ENCODE results near the gene IGSF23.
"Not testable (repeated sequence)": the region's sequence is repeated elsewhere in the genome, so short reads cannot be mapped to it uniquely, and the experiment has no call there.

Gene IGSF23

DNA sequence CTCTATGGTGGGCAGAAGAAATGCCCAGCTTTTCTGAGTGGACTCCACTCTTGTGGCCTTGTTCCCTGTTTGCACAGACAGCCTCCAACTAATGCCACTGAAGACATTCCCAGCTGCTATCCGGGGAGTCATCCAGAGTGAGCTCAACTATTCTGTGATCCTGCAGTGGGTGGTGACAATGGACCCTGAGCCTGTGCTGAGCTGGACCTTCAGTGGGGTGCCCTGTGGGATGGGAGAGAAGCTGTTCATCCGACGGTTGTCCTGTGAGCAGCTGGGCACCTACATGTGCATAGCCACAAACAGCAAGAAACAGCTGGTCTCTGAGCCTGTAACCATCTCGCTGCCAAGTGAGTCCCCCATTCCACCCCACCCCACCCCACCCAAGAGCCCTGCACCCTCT is 10.3 kb downstream of the IGSF23 start:
- no peak for DNase-seq
- H3K4me2 ChIP-seq (ENCODE audit: low read depth, low read length): no peak overlapping the region
- no peaks in the 10 kb centered on the region for H3K4me1 ChIP-seq (ENCODE audit: low read length)
- H3F3A ChIP-seq (ENCODE audit: insufficient read depth, low read length): no peaks in the 10 kb centered on the region
- no peaks in the 10 kb centered on the region for H4K20me1 ChIP-seq (ENCODE audit: insufficient read depth, low read length)
- H3K27me3 ChIP-seq (replicated peaks; ENCODE audit: insufficient read depth, low read length): peaks cover 4% of the 10 kb centered on the region
- H3K79me2 ChIP-seq (ENCODE audit: low read length): no peaks in the 10 kb centered on the region
- H3K9me3 ChIP-seq (replicated peaks; ENCODE audit: insufficient read depth, low read length): no peaks in the 10 kb centered on the region
- no peak overlapping the region for H2AFZ ChIP-seq (ENCODE audit: low read length)
- no peaks in the 10 kb centered on the region for H3K9me2 ChIP-seq (replicated peaks; ENCODE audit: insufficient read depth, low read length)
- TF ChIP-seq EZH2 (optimal IDR thresholded peaks at IDR 0.05; ENCODE audit: low read depth, low read length) (no peak), EZH2phosphoT487 (IDR thresholded peaks at IDR 0.05; ENCODE audit: low read length) (no peak)
- TF ChIP-seq, protein P1, sequence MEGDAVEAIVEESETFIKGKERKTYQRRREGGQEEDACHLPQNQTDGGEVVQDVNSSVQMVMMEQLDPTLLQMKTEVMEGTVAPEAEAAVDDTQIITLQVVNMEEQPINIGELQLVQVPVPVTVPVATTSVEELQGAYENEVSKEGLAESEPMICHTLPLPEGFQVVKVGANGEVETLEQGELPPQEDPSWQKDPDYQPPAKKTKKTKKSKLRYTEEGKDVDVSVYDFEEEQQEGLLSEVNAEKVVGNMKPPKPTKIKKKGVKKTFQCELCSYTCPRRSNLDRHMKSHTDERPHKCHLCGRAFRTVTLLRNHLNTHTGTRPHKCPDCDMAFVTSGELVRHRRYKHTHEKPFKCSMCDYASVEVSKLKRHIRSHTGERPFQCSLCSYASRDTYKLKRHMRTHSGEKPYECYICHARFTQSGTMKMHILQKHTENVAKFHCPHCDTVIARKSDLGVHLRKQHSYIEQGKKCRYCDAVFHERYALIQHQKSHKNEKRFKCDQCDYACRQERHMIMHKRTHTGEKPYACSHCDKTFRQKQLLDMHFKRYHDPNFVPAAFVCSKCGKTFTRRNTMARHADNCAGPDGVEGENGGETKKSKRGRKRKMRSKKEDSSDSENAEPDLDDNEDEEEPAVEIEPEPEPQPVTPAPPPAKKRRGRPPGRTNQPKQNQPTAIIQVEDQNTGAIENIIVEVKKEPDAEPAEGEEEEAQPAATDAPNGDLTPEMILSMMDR (IDR thresholded peaks at IDR 0.05; ENCODE audit: low read length): no peak
- no peak overlapping the region for H3K27ac ChIP-seq (ENCODE audit: low read length)
- H3K9ac ChIP-seq (ENCODE audit: low read length): no peak overlapping the region
- H3K4me3 ChIP-seq (ENCODE audit: low read length): no peak overlapping the region
- H3K36me3 ChIP-seq (replicated peaks; ENCODE audit: insufficient read depth, low read length): no peaks in the 10 kb centered on the region

GRCh38 chr19:44624840-44625354 is 11.5 kb downstream of the IGSF23 start:
- no peak overlapping the region for H3K4me3 ChIP-seq (ENCODE audit: low read length)
- peaks cover 3% of the 10 kb centered on the region for H3K27me3 ChIP-seq (replicated peaks; ENCODE audit: insufficient read depth, low read length)
- H3K4me2 ChIP-seq (ENCODE audit: low read depth, low read length): no peak overlapping the region
- H4K20me1 ChIP-seq (ENCODE audit: insufficient read depth, low read length): no peaks in the 10 kb centered on the region
- no peaks in the 10 kb centered on the region for H3F3A ChIP-seq (ENCODE audit: insufficient read depth, low read length)
- H3K79me2 ChIP-seq (ENCODE audit: low read length): no peaks in the 10 kb centered on the region
- H3K9me2 ChIP-seq (replicated peaks; ENCODE audit: insufficient read depth, low read length): no peaks in the 10 kb centered on the region
- TF ChIP-seq, protein P1 (IDR thresholded peaks at IDR 0.05; ENCODE audit: low read length): no peak
- TF ChIP-seq EZH2phosphoT487 (IDR thresholded peaks at IDR 0.05; ENCODE audit: low read length) (no peak), EZH2 (optimal IDR thresholded peaks at IDR 0.05; ENCODE audit: low read depth, low read length) (no peak)
- H2AFZ ChIP-seq (ENCODE audit: low read length): no peak overlapping the region
- no peaks in the 10 kb centered on the region for H3K36me3 ChIP-seq (replicated peaks; ENCODE audit: insufficient read depth, low read length)
- no peaks in the 10 kb centered on the region for H3K4me1 ChIP-seq (ENCODE audit: low read length)
- H3K27ac ChIP-seq (ENCODE audit: low read length): no peak overlapping the region
- H3K9me3 ChIP-seq (replicated peaks; ENCODE audit: insufficient read depth, low read length): no peaks in the 10 kb centered on the region
- H3K9ac ChIP-seq (ENCODE audit: low read length): no peak overlapping the region
- no peak for DNase-seq

- not testable (repeated sequence) for H3K9me2 ChIP-seq (replicated peaks; ENCODE audit: insufficient read depth, low read length); H3K9ac ChIP-seq (ENCODE audit: low read length); H4K20me1 ChIP-seq (ENCODE audit: insufficient read depth, low read length); H3K27ac ChIP-seq (ENCODE audit: low read length); H3K36me3 ChIP-seq (replicated peaks; ENCODE audit: insufficient read depth, low read length); H3K4me3 ChIP-seq (ENCODE audit: low read length); H3F3A ChIP-seq (ENCODE audit: insufficient read depth, low read length); DNase-seq; H3K4me1 ChIP-seq (ENCODE audit: low read length); H3K79me2 ChIP-seq (ENCODE audit: low read length); H2AFZ ChIP-seq (ENCODE audit: low read length); H3K4me2 ChIP-seq (ENCODE audit: low read depth, low read length); H3K9me3 ChIP-seq (replicated peaks; ENCODE audit: insufficient read depth, low read length); H3K27me3 ChIP-seq (replicated peaks; ENCODE audit: insufficient read depth, low read length)
Measured at GRCh38 chr19:44625637-44626036, 12.3 kb downstream of the IGSF23 start.

DNA sequence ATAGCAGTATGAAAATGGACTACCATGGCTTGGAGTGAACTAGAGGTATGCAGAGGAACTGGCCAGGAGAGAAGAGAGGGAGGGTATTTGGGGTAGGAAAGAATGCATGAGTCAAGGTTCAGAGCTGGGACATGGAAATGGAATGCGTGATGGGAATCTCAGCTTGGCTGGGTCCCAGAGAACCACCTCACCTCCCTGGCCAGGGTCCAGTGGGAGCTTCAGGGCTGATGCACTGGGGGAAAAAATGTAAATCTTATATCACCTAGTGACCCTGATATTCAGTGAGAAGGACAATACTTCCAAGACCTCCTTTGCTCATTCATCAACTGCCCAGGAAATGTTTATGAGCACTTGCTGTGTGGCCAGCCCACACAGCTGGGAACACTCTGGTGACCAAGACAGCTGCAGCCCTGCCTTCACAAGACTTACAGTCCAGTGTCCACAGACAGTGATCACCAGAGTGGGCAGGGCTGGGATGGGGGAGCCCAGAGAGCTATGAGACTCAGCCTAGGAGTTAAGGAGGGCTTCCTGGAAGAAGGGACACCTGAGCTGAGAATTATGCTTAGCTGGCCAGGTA is 12.8 kb downstream of the IGSF23 start:
- no peaks in the 10 kb centered on the region for H3K27me3 ChIP-seq (replicated peaks; ENCODE audit: insufficient read depth, low read length)
- no peak overlapping the region for H3K4me3 ChIP-seq (ENCODE audit: low read length)
- TF ChIP-seq, protein P1 (IDR thresholded peaks at IDR 0.05; ENCODE audit: low read length): no peak
- TF ChIP-seq EZH2phosphoT487 (IDR thresholded peaks at IDR 0.05; ENCODE audit: low read length): no peak
- TF ChIP-seq EZH2 (optimal IDR thresholded peaks at IDR 0.05; ENCODE audit: low read depth, low read length): no peak
- no peaks in the 10 kb centered on the region for H3K9me2 ChIP-seq (replicated peaks; ENCODE audit: insufficient read depth, low read length)
- no peaks in the 10 kb centered on the region for H4K20me1 ChIP-seq (ENCODE audit: insufficient read depth, low read length)
- H3K9me3 ChIP-seq (replicated peaks; ENCODE audit: insufficient read depth, low read length): no peaks in the 10 kb centered on the region
- no peak for DNase-seq
- no peak overlapping the region for H2AFZ ChIP-seq (ENCODE audit: low read length)
- H3K36me3 ChIP-seq (replicated peaks; ENCODE audit: insufficient read depth, low read length): no peaks in the 10 kb centered on the region
- H3F3A ChIP-seq (ENCODE audit: insufficient read depth, low read length): no peaks in the 10 kb centered on the region
- H3K4me2 ChIP-seq (ENCODE audit: low read depth, low read length): no peak overlapping the region
- H3K9ac ChIP-seq (ENCODE audit: low read length): no peak overlapping the region
- no peak overlapping the region for H3K27ac ChIP-seq (ENCODE audit: low read length)
- no peaks in the 10 kb centered on the region for H3K4me1 ChIP-seq (ENCODE audit: low read length)
- no peaks in the 10 kb centered on the region for H3K79me2 ChIP-seq (ENCODE audit: low read length)
